Activated CD4-positive, alpha-beta T cell treated with anti-CD3 and anti-CD28 coated beads, Interleukin-2, amount 50 U/mL, for 1 hour (primary cell): ENCODE results near the gene CIRBP.

Source experiments
- DNase-seq: peaks from one replicate; pipeline ENCODE4 v3.0.0-alpha.2; 2020

Gene CIRBP

DNA sequence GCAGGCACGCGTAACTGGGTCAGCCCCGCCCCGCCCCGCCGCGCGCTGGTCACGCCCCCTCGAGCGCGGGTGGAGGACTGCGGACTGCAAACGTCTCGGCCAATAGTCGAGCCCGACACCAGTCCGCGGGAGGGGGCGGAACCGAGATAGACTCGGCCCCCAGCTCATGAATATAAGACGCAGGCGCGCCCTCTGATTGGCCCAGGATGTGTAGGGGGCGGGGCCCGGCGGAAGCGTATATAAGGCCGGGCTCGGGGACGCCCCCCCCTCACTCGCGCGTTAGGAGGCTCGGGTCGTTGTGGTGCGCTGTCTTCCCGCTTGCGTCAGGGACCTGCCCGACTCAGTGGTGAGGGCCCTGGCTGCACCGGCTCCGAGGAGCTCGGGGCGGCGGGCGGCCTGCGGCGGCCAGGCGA is at the start of gene CIRBP:
Gene CIRBP (plus strand): TSS at position 268 of the 413 bp plus-strand sequence. CDS start 1,602 bp downstream, outside the sequence.
- peak; percentile 99 for DNase-seq

DNA sequence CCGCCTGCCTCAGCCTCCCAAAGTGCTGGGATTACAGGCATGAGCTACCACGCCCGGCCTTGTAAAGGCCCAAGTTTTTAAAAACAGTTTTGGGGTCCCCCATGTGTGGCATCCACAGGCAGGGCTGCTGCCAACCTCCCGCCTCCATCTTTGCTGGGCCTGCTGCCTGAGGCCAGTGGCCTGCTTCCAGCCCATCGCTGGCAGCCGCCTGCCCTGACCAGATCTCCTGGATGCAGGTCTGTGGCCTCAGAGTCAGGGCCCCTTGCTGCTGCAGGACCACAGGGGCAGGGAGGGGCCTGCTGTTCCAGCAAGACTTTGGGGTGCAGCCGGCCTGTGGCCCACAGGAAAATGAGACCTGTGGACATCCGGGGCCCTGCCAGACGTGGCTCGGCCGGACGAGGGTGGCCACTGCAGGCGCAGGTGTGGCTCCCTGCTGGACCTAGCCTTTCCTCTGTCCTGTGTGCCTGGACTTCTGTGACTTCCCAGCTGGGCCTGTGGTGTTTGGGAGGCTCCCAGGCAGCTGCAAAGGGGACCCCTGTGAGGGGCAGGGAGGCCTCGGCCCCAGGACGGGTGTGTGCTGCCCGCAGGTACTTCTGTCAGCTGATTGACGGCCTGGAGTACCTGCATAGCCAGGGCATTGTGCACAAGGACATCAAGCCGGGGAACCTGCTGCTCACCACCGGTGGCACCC is 49.2 kb upstream of the CIRBP start:
- no peak for DNase-seq

- no peak for DNase-seq
These were observed 48.6 kb upstream of the CIRBP start for GRCh38 chr19:1220477-1220930.

DNA sequence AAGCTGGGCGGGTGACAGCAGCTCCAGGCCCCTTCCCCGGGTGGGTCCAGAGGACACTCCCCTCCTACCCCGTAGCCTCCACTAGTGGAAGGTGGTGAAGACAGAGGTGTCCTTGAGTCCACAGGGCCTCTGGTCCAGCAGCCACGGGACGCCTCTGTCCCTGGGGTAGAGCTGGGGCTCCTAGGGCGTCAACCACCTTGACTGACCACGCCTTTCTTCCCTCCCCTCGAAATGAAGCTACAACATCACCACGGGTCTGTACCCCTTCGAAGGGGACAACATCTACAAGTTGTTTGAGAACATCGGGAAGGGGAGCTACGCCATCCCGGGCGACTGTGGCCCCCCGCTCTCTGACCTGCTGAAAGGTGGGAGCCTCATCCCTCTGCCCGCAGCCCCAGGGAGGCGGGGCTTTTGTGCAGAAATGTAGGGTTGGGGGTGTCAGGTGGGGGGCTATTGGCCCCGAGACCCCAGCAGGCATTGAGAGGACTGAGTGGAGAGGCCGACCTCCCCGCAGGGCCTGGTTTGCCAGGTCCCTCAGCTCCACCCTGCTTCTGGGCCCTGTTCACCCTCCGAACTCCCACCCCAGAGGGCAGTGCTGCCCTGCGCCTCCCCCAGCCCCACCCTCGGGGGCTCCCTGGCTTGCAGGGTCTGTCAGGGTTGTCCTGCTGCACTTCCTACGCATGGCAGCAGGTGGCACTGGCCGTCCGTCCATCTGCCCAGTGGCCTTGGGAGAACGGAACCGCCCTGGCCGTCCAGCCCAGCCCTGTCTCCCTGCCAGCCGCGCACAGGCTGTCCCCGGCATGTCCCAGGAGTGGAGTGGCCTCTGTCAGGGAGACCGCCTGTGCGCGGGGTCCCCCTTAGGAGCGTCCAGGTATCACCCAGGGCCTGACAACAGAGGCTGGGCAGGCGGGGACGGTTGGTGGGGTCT is 47.9 kb upstream of the CIRBP start:
- DNase-seq = no peak

DNA sequence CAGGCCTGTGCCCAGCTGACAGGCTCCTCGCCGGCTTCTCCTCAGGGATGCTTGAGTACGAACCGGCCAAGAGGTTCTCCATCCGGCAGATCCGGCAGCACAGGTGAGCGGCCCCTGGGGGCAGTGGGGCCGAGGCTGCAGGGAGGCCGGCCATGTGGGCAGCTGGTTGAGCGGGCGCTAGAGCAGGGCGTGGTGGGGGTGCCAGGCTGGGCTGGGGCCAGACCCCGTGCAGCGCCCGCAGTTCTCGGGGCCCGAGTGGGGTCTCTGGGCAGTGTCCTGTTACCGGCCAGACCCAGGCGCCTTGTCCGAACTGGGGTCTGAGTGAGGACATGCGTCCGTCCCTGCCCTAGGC is 47.3 kb upstream of the CIRBP start:
- no peak for DNase-seq

- DNase-seq = no peak
These were observed 46.7 kb upstream of the CIRBP start for GRCh38 chr19:1222394-1222793.

DNA sequence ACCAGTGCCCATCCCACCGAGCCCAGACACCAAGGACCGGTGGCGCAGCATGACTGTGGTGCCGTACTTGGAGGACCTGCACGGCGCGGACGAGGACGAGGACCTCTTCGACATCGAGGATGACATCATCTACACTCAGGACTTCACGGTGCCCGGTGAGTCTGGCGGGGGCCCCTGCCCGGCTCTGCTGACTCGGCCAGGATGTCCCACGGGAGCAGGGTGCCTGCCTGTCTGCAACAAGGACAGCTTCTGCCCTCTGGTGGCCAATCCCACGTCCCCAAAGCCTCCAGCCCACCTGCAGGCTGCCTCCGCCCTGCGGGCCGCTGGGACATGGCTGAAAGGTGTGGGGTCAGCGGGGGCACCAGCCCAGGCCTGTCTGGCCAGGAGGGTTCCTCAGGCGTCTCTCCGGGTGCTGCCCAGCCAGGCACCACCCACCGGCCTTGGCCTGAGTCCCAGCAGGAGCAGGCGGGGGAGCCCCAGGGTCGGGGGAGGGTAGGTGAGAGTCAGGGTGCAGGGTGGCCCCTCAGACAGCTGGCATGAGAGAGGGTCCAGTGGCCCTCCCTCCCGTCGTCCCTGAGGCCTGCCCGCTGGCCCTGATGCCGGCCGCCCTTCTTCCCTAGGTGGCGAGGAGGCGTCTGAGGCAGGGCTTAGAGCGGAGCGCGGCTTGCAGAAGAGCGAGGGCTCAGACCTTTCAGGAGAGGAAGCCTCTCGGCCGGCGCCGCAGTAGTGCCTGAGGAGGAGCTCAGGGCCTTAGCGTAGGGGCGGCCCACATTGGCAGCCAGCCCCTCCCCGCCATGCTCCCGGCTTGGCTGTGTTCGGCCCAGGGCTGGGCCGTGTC is 45.9 kb upstream of the CIRBP start:
- DNase-seq = no peak

DNA sequence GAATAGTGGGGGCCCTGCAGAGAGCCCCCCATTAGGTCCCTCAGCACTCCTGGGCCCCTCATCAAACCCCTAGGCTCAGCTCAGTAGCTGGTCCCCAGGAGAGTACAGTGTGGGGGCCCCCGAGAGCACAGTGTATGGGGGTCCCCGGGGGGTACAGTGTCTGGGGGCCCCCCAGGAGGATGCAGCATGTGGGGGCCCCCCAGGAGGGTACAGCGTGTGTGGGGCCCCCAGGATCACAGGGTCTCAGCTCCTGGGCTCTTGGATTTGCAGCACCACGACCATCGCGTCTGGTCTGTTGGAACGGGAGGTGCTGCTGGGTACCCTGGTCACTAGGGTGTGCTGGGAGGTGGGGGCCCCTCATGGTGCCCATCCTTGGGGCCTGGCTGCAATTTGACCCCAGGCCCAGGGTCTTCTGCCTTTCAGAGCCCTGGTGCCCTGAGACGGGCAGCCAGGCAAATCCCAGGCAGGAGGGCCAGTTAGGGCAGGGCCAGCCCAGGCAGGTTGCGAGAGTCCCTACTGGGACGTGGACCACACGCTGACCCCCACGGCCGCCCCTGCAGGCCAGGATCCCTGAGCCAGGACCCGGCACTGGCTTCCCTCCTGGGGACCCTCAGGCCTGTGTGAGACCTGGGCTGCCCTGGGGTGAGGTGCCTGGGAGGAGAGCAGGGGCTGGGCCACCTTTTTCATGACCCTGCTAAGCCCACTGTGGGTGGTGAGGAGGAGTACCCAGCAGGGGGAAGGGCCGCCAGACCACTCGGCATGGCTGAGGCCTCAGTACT is 44.9 kb upstream of the CIRBP start:
- DNase-seq = no peak

- no peak for DNase-seq
These were observed 44.3 kb upstream of the CIRBP start for GRCh38 chr19:1224847-1225246.

- no peak for DNase-seq
These were observed 43.5 kb upstream of the CIRBP start for GRCh38 chr19:1225440-1226226.

DNA sequence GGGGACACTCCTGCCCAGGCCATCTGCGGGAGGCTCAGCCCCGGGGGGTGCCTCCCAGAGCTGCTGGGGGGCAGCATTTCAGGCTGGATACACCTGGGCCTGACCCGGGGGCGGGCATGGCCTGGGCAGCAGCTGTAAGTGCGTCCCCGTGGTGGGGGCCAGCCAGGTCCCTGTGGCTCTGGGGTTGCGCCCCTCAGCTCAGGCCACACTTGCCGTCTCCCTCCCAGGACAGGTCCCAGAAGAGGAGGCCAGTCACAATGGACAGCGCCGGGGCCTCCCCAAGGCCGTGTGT is 43.0 kb upstream of the CIRBP start:
- DNase-seq = no peak

DNA sequence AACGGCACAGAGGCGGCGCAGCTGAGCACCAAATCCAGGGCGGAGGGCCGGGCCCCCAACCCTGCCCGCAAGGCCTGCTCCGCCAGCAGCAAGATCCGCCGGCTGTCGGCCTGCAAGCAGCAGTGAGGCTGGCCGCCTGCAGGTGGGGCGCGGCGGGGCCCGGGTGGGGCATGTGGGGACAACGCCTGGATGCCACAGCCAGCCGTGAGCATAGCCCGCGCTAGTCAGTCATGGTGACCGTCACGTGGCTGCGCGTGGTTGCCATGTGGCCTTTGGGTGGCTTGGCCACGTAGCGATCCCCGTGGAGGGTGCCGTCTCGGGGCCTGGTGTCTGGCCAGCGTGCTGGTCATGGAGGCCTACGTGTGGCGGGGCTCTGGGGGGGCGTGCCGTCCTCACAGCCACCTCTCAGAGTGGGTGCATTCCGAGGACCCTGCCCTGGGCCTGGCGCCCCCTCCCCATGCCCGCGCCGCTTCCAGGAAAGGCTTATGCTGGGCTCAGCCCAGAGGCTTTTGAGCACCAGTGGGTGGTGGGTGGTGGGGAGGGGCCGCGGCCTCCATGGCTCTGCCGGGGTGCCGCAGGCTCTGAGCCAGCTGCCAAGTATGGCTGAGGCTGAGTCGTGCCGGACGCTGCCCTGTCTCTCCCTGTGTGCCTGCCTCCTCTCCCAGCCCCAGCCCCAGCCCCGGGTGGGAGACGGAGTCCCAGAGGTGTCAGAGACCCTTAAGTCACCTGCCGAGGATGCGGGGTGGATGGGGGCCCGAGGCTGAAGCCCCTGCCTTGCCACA is 42.4 kb upstream of the CIRBP start:
- no peak for DNase-seq

- no peak for DNase-seq
These were observed 41.7 kb upstream of the CIRBP start for GRCh38 chr19:1227304-1228054.

- no peak for DNase-seq
These were observed 40.8 kb upstream of the CIRBP start for GRCh38 chr19:1228161-1228957.

DNA sequence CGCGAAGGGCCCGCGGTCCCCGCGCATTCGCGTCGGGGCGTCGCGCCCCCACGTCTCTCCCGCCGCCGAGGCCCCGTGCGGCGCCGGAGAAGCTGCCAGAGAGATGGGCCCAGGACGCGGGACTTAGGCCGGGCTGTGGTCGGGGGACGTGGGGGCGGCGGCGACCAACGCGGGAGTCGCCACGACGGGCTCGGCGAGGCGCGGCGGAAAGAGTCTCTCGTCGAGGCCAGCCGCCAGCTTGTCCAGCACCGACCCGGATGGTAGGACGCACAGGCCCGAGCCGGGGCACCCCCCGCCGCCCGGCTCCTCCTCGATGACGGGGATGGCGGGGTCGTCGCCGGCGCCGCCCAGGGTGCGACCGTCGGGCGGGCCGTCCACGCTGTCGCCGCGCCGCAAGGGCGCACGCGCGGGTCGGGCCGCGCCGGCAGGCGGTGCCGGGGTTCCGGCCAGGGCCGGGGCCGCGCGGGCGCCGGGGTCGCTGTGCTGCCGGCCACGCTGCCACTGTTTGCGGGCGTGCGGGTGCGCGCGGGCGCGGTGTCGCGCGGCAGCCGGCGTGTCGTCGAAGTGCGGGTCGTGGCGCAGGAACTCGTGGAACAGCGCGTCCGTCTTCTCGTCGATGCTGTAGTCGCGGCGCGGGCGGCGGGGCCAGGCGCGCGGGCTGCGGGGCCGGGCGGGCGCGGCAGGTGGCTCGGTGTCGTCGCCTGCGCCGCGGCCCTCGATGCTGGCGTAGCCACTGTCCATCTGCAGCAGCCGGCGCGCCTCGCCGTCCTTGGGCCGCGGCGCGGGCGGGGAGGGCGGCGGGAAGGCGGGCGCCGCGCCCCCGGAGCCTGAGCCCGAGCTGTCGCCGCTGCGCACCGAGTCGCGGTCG is 39.8 kb upstream of the CIRBP start:
- DNase-seq = no peak

DNA sequence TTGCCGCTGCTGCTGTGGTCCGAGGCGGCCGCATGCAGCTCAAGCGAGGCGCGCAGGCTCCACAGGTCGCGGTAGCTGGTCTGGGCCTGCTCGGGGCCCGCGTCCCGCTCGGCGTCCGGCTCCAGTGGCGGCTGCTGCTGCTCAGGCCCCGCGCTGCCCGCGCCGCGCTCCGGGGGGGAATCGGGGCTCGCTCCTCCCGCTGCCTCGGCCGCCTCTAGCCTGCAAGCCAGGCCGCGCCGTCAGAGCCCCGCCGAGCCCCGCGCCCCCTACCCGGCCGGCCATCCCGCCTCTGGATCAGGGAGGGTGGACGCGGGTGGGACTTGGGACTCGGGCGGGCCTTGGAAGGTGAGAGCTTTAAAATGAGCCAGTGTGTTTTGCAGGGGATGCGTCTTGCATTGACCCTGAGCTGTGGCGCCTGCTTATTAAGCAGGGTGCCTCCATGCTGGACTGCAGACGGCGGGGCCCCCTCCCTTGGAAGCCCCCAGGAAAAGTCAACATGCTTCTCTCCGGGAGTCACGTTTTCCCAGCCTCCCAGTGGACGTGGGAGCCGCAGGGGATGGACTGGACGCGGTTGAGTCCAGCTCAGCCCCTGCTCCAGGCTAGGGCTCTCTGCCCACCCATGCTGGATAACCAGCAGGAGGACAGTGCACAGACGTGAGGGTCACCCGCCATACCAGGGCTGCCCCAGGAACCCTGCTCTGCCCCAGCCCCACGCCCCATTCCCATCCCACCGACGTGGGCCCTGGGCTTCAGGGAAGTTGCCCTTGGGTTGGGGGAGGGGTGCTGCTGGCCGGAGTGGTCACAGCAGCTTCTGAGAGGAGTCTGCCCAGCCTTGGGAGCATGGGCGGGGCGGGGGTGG is 39.0 kb upstream of the CIRBP start:
- DNase-seq = no peak

DNA sequence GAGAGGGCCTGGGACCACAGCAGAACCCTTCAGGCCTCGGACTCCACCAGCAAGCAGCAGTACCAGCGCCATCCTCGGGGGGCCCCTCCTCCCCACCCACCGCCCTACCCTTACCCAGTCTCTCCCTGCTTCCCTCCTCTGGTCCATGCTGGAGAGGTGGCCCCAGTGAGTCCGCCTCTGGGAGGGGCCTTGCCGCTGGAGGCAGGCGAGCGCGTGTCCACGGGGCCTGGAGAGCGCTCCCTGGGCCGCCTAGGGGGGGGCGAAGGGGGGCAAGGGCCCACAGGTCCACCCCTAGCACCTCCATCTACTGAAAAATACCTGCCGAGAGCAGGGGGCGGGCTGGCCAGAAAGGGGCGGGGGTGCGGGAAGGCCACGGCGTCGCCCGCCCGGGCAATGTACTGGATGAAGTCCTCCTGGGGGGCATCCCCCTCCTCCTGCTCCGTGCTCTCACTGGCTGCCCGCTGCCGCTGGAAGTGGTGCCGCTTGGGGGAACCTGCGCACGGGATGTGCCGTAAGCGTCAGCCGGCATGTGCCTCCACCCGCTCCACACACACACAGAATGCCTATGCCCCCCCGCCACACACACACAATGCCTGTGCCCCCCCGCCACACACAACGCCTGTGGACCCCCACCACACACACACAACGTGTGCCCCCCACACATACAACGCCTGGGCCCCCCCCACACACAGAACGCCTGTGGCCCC is 38.2 kb upstream of the CIRBP start:
- no peak for DNase-seq
